Measurements from ENCODE around the gene OLFML2B. TPM values are rescaled to one million over a fixed set of nuclear protein-coding genes. Genes with fewer than 3 reads are reported as not detected.

Gene OLFML2B
- polyA plus RNA-seq, 1 of the 3 experiments (the other 2 are of a cell fraction), result 7.3 TPM

GRCh38 chr1:161936786-161937185 is 86.9 kb downstream of the OLFML2B start:
- no peaks in the 10 kb centered on the region for H3K9me2 ChIP-seq
- DNase-seq, result no peak

DNA sequence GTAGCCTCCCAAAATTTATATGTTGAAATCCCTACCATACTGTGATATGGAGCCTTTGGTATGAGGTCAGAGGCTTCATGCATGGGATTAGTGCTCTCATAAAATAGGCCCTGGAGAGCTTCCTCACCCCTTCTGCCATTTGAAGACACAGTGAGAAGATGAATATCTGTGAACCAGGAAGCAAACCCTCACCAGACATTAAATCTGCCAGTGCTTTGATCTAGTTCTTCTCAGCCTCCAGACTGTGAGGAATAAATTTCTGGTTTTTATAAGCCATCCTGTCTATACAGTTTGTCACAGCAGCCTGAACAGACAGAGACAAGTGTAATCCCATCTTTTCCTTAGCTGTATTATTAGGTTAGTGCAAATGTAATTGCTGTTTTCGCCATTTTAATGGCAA is 88.4 kb downstream of the OLFML2B start:
- peaks cover 0 to 2% of the 10 kb centered on the region in 2 experiments for H3K36me3 ChIP-seq (replicated peaks in 1 of 2; ENCODE audit: control insufficient read depth in 1 of 2, insufficient read depth in 2 of 2, low read length in 1 of 2)
- peaks cover 2 to 7% of the 10 kb centered on the region in 2 experiments for H3K4me1 ChIP-seq (ENCODE audit: control insufficient read depth in 1 of 2, insufficient read depth in 2 of 2, low read depth in 1 of 2, low read length in 1 of 2)
- H3K9me3 ChIP-seq, result no peaks in the 10 kb centered on the region
- WGBS (ENCODE audit: low lambda C conversion rate), result 100% methylated on average over 1 of the region's 1 CpG
- ChIA-PET CTCF (no interaction called here), POLR2A (no interaction called here)
- DNase-seq, result no peak
- H3F3A ChIP-seq (replicated peaks; ENCODE audit: insufficient read depth), result peaks cover 8% of the 10 kb centered on the region
- no peak overlapping the region for H3K4me2 ChIP-seq
- H2AFZ ChIP-seq (ENCODE audit: low read depth), result no peak overlapping the region
- H3K9ac ChIP-seq, result no peak overlapping the region
- H4K20me1 ChIP-seq (ENCODE audit: insufficient read depth), result no peaks in the 10 kb centered on the region
- no peaks in the 10 kb centered on the region for H3K9me2 ChIP-seq
- no peaks in the 10 kb centered on the region for H3K79me2 ChIP-seq (ENCODE audit: insufficient read depth)
- H3K27me3 ChIP-seq (ENCODE audit: insufficient read depth), result no peaks in the 10 kb centered on the region
- no peak overlapping the region for H3K27ac ChIP-seq (ENCODE audit: low read depth in 2 of 2, low read length in 1 of 2)
- no peak overlapping the region for H3K4me3 ChIP-seq (ENCODE audit: low read depth in 2 of 2, low read length in 1 of 2)
- TF ChIP-seq TCF12 (IDR thresholded peaks at IDR 0.05), result no peak
- no peak for TF ChIP-seq GABPA (IDR thresholded peaks at IDR 0.05; ENCODE audit: low read depth)
- TF ChIP-seq CTCF (IDR thresholded peaks at IDR 0.05), result no peak
- no peak for TF ChIP-seq ZBTB33 (IDR thresholded peaks at IDR 0.05; ENCODE audit: borderline replicate concordance, low read depth)
- TF ChIP-seq ELF1 (IDR thresholded peaks at IDR 0.05), result no peak
- no peak for TF ChIP-seq RCOR1 (IDR thresholded peaks at IDR 0.05; ENCODE audit: low read length)
- TF ChIP-seq FOXJ3 (CRISPR knock-in tag; IDR thresholded peaks at IDR 0.05), result no peak
- TF ChIP-seq SIN3A (IDR thresholded peaks at IDR 0.05; ENCODE audit: borderline replicate concordance, low read depth, low read length), result no peak
- no peak for TF ChIP-seq YY1 (IDR thresholded peaks at IDR 0.05; ENCODE audit: low read depth)

More at GRCh38 chr1:161936786-161937185, 86.9 kb downstream of the OLFML2B start:
- Histone ChIP-seq H3K36me3 (replicated peaks in 1 of 2; ENCODE audit: control insufficient read depth in 1 of 2, insufficient read depth in 2 of 2, low read length in 1 of 2) (peaks cover 0 to 2% of the 10 kb centered on the region in 2 experiments), H3K79me2 (ENCODE audit: insufficient read depth) (no peaks in the 10 kb centered on the region), H3K27ac (ENCODE audit: low read depth in 2 of 2, low read length in 1 of 2) (no peak overlapping the region), H3K4me1 (ENCODE audit: control insufficient read depth in 1 of 2, insufficient read depth in 2 of 2, low read depth in 1 of 2, low read length in 1 of 2) (peaks cover 2 to 3% of the 10 kb centered on the region in 2 experiments; a peak in 2 of 4 replicates), H2AFZ (ENCODE audit: low read depth) (no peak overlapping the region), H3K4me2 (no peak overlapping the region), H4K20me1 (ENCODE audit: insufficient read depth) (no peaks in the 10 kb centered on the region), H3K9ac (no peak overlapping the region), H3F3A (replicated peaks; ENCODE audit: insufficient read depth) (no peaks in the 10 kb centered on the region), H3K27me3 (ENCODE audit: insufficient read depth) (no peaks in the 10 kb centered on the region), H3K9me3 (no peaks in the 10 kb centered on the region), H3K4me3 (ENCODE audit: low read depth in 2 of 2, low read length in 1 of 2) (no peak overlapping the region)
- TF ChIP-seq SIN3A (IDR thresholded peaks at IDR 0.05; ENCODE audit: borderline replicate concordance, low read depth, low read length) (no peak), FOSL2 (IDR thresholded peaks at IDR 0.05; ENCODE audit: borderline replicate concordance, low read depth) (no peak), YY1 (IDR thresholded peaks at IDR 0.05; ENCODE audit: low read depth) (no peak), PBX3 (IDR thresholded peaks at IDR 0.05) (no peak), FOXM1 (IDR thresholded peaks at IDR 0.05; ENCODE audit: low read depth) (no peak), EP300 (IDR thresholded peaks at IDR 0.05; ENCODE audit: borderline replicate concordance in 1 of 2, low read depth in 1 of 2, low read length in 1 of 2) (no peak), GABPA (IDR thresholded peaks at IDR 0.05; ENCODE audit: low read depth) (no peak), TAF1 (IDR thresholded peaks at IDR 0.05; ENCODE audit: borderline replicate concordance, low read depth, low read length) (no peak), FOXJ3 (CRISPR knock-in tag; IDR thresholded peaks at IDR 0.05) (no peak), RFX5 (IDR thresholded peaks at IDR 0.05; ENCODE audit: low read length) (no peak), RXRA (IDR thresholded peaks at IDR 0.05; ENCODE audit: borderline replicate concordance, low read depth) (no peak), RAD21 (IDR thresholded peaks at IDR 0.05; ENCODE audit: low read length) (no peak), ZBTB33 (IDR thresholded peaks at IDR 0.05; ENCODE audit: borderline replicate concordance, low read depth) (no peak)
- TF ChIP-seq, protein P1, sequence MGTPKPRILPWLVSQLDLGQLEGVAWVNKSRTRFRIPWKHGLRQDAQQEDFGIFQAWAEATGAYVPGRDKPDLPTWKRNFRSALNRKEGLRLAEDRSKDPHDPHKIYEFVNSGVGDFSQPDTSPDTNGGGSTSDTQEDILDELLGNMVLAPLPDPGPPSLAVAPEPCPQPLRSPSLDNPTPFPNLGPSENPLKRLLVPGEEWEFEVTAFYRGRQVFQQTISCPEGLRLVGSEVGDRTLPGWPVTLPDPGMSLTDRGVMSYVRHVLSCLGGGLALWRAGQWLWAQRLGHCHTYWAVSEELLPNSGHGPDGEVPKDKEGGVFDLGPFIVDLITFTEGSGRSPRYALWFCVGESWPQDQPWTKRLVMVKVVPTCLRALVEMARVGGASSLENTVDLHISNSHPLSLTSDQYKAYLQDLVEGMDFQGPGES (IDR thresholded peaks at IDR 0.05; ENCODE audit: low read depth, low read length), result no peak
- WGBS (ENCODE audit: low lambda C conversion rate), result 90% methylated on average over 2 of the region's 2 CpGs
- CTCF ChIA-PET, result no interaction called here
- POLR2A ChIA-PET, result no interaction called here

Data from SK-N-SH (cell line).